ENCODE results near the gene ANOS1.

ANOS1 gene

GRCh38 chrX:8711401-8711800, 20.5 kb downstream of the ANOS1 start:
- H3K56ac ChIP-seq (ENCODE audit: low read length), result no peak overlapping the region
- H3K36me3 ChIP-seq (ENCODE audit: control insufficient read depth, insufficient read depth, low read length), result no peaks in the 10 kb centered on the region
- H4K8ac ChIP-seq (ENCODE audit: low read depth, low read length), result no peak overlapping the region
- H3K4me3 ChIP-seq (ENCODE audit: low read length), result no peak overlapping the region
- no CpG with 5 or more reads among the region's 2 CpGs for WGBS (ENCODE audit: extremely low coverage, insufficient coverage, low lambda C conversion rate)
- H2BK120ac ChIP-seq (ENCODE audit: low read depth, low read length), result no peak overlapping the region
- no peak overlapping the region for H3K4ac ChIP-seq (ENCODE audit: low read depth, low read length)
- H3K27me3 ChIP-seq (ENCODE audit: insufficient read depth, low read length, poor library complexity), result no peaks in the 10 kb centered on the region
- H3K18ac ChIP-seq (ENCODE audit: low read length), result no peak overlapping the region
- no peak overlapping the region for H2BK15ac ChIP-seq (replicated peaks; ENCODE audit: low read depth)
- H3K79me1 ChIP-seq (ENCODE audit: low read length), result no peaks in the 10 kb centered on the region
- H3K4me1 ChIP-seq (ENCODE audit: control insufficient read depth, low read depth, low read length), result no peaks in the 10 kb centered on the region
- H3K4me2 ChIP-seq (ENCODE audit: low read length), result no peak overlapping the region
- H3K23ac ChIP-seq (ENCODE audit: low read length), result no peak overlapping the region
- H4K5ac ChIP-seq (ENCODE audit: low read length), result no peak overlapping the region
- H2BK5ac ChIP-seq (ENCODE audit: low read length), result no peak overlapping the region
- no peak overlapping the region for H2AK5ac ChIP-seq (ENCODE audit: low read length)
- H3K9ac ChIP-seq (ENCODE audit: low read length), result no peak overlapping the region
- no peak for DNase-seq
- H3K27ac ChIP-seq (ENCODE audit: low read depth, low read length), result no peak overlapping the region
- H3K79me2 ChIP-seq (ENCODE audit: control insufficient read depth, insufficient read depth, low read length), result peaks cover 3% of the 10 kb centered on the region

- Histone ChIP-seq H3K27ac (ENCODE audit: low read depth, low read length) (no peak overlapping the region), H3K79me2 (ENCODE audit: control insufficient read depth, insufficient read depth, low read length) (no peaks in the 10 kb centered on the region), H3K27me3 (ENCODE audit: insufficient read depth, low read length, poor library complexity) (no peaks in the 10 kb centered on the region), H3K9ac (ENCODE audit: low read length) (no peak overlapping the region), H3K4ac (ENCODE audit: low read depth, low read length) (no peak overlapping the region), H2BK5ac (ENCODE audit: low read length) (no peak overlapping the region), H3K4me3 (ENCODE audit: low read length) (no peak overlapping the region), H3K4me1 (ENCODE audit: control insufficient read depth, low read depth, low read length) (no peaks in the 10 kb centered on the region), H3K18ac (ENCODE audit: low read length) (no peak overlapping the region), H2BK120ac (ENCODE audit: low read depth, low read length) (no peak overlapping the region), H3K36me3 (ENCODE audit: control insufficient read depth, insufficient read depth, low read length) (no peaks in the 10 kb centered on the region), H3K79me1 (ENCODE audit: low read length) (no peaks in the 10 kb centered on the region), H3K23ac (ENCODE audit: low read length) (no peak overlapping the region), H4K5ac (ENCODE audit: low read length) (no peak overlapping the region), H4K8ac (ENCODE audit: low read depth, low read length) (no peak overlapping the region), H2AK5ac (ENCODE audit: low read length) (no peak overlapping the region), H3K4me2 (ENCODE audit: low read length) (no peak overlapping the region), H2BK15ac (replicated peaks; ENCODE audit: low read depth) (no peak overlapping the region), H3K56ac (ENCODE audit: low read length) (no peak overlapping the region)
- no peak for DNase-seq
- WGBS (ENCODE audit: extremely low coverage, insufficient coverage, low lambda C conversion rate), result no CpG with 5 or more reads among the region's 2 CpGs
These were observed 27.8 kb downstream of the ANOS1 start for GRCh38 chrX:8704184-8704583.

GRCh38 chrX:8692871-8693270, 39.1 kb downstream of the ANOS1 start:
- Histone ChIP-seq H3K23ac (ENCODE audit: low read length) (no peak overlapping the region), H3K27me3 (ENCODE audit: insufficient read depth, low read length, poor library complexity) (no peaks in the 10 kb centered on the region), H3K36me3 (ENCODE audit: control insufficient read depth, insufficient read depth, low read length) (no peaks in the 10 kb centered on the region), H3K56ac (ENCODE audit: low read length) (no peak overlapping the region), H3K4ac (ENCODE audit: low read depth, low read length) (no peak overlapping the region), H3K4me3 (ENCODE audit: low read length) (no peak overlapping the region), H4K8ac (ENCODE audit: low read depth, low read length) (no peak overlapping the region), H2AK5ac (ENCODE audit: low read length) (no peak overlapping the region), H3K79me1 (ENCODE audit: low read length) (no peaks in the 10 kb centered on the region), H4K5ac (ENCODE audit: low read length) (no peak overlapping the region), H2BK120ac (ENCODE audit: low read depth, low read length) (no peak overlapping the region), H3K9ac (ENCODE audit: low read length) (no peak overlapping the region), H2BK15ac (replicated peaks; ENCODE audit: low read depth) (no peak overlapping the region), H3K18ac (ENCODE audit: low read length) (no peak overlapping the region), H3K79me2 (ENCODE audit: control insufficient read depth, insufficient read depth, low read length) (no peaks in the 10 kb centered on the region), H2BK5ac (ENCODE audit: low read length) (no peak overlapping the region), H3K27ac (ENCODE audit: low read depth, low read length) (no peak overlapping the region), H3K4me2 (ENCODE audit: low read length) (no peak overlapping the region), H3K4me1 (ENCODE audit: control insufficient read depth, low read depth, low read length) (no peaks in the 10 kb centered on the region)
- whole genome bisulfite sequencing (ENCODE audit: extremely low coverage, insufficient coverage, low lambda C conversion rate), result no CpG with 5 or more reads among the region's 1 CpG
- DNase-seq, result no peak

GRCh38 chrX:8689473-8689872, 42.5 kb downstream of the ANOS1 start:
- DNase-seq, result no peak
- no CpG with 5 or more reads among the region's 3 CpGs for WGBS (ENCODE audit: extremely low coverage, insufficient coverage, low lambda C conversion rate)
- no peak overlapping the region for H3K4me3 ChIP-seq (ENCODE audit: low read length)
- H2BK5ac ChIP-seq (ENCODE audit: low read length), result no peak overlapping the region
- H3K56ac ChIP-seq (ENCODE audit: low read length), result no peak overlapping the region
- H3K4ac ChIP-seq (ENCODE audit: low read depth, low read length), result no peak overlapping the region
- no peaks in the 10 kb centered on the region for H3K4me1 ChIP-seq (ENCODE audit: control insufficient read depth, low read depth, low read length)
- H3K27ac ChIP-seq (ENCODE audit: low read depth, low read length), result peak overlapping the region; percentile 36
- no peak overlapping the region for H3K23ac ChIP-seq (ENCODE audit: low read length)
- no peak overlapping the region for H2BK15ac ChIP-seq (replicated peaks; ENCODE audit: low read depth)
- H3K4me2 ChIP-seq (ENCODE audit: low read length), result no peak overlapping the region
- H3K36me3 ChIP-seq (ENCODE audit: control insufficient read depth, insufficient read depth, low read length), result no peaks in the 10 kb centered on the region
- no peaks in the 10 kb centered on the region for H3K79me2 ChIP-seq (ENCODE audit: control insufficient read depth, insufficient read depth, low read length)
- H2BK120ac ChIP-seq (ENCODE audit: low read depth, low read length), result no peak overlapping the region
- no peaks in the 10 kb centered on the region for H3K79me1 ChIP-seq (ENCODE audit: low read length)
- no peak overlapping the region for H3K18ac ChIP-seq (ENCODE audit: low read length)
- no peak overlapping the region for H4K8ac ChIP-seq (ENCODE audit: low read depth, low read length)
- H3K9ac ChIP-seq (ENCODE audit: low read length), result no peak overlapping the region
- no peaks in the 10 kb centered on the region for H3K27me3 ChIP-seq (ENCODE audit: insufficient read depth, low read length, poor library complexity)
- no peak overlapping the region for H4K5ac ChIP-seq (ENCODE audit: low read length)
- no peak overlapping the region for H2AK5ac ChIP-seq (ENCODE audit: low read length)

GRCh38 chrX:8688776-8689175, 43.2 kb downstream of the ANOS1 start:
- Histone ChIP-seq H3K79me2 (ENCODE audit: control insufficient read depth, insufficient read depth, low read length) (no peaks in the 10 kb centered on the region), H3K9ac (ENCODE audit: low read length) (no peak overlapping the region), H3K4me2 (ENCODE audit: low read length) (no peak overlapping the region), H2AK5ac (ENCODE audit: low read length) (no peak overlapping the region), H3K56ac (ENCODE audit: low read length) (no peak overlapping the region), H2BK120ac (ENCODE audit: low read depth, low read length) (no peak overlapping the region), H3K18ac (ENCODE audit: low read length) (no peak overlapping the region), H3K79me1 (ENCODE audit: low read length) (no peaks in the 10 kb centered on the region), H3K4me1 (ENCODE audit: control insufficient read depth, low read depth, low read length) (no peaks in the 10 kb centered on the region), H2BK15ac (replicated peaks; ENCODE audit: low read depth) (no peak overlapping the region), H3K27ac (ENCODE audit: low read depth, low read length) (no peak overlapping the region), H3K4ac (ENCODE audit: low read depth, low read length) (no peak overlapping the region), H3K4me3 (ENCODE audit: low read length) (no peak overlapping the region), H2BK5ac (ENCODE audit: low read length) (no peak overlapping the region), H3K36me3 (ENCODE audit: control insufficient read depth, insufficient read depth, low read length) (no peaks in the 10 kb centered on the region), H3K27me3 (ENCODE audit: insufficient read depth, low read length, poor library complexity) (no peaks in the 10 kb centered on the region), H4K8ac (ENCODE audit: low read depth, low read length) (no peak overlapping the region), H3K23ac (ENCODE audit: low read length) (no peak overlapping the region), H4K5ac (ENCODE audit: low read length) (no peak overlapping the region)
- WGBS (ENCODE audit: extremely low coverage, insufficient coverage, low lambda C conversion rate), result no CpG with 5 or more reads among the region's 3 CpGs
- peak; percentile 80 for DNase-seq

GRCh38 chrX:8684201-8684965, 47.6 kb downstream of the ANOS1 start:
- Histone ChIP-seq H3K79me1 (ENCODE audit: low read length) (no peaks in the 10 kb centered on the region), H4K8ac (ENCODE audit: low read depth, low read length) (no peak overlapping the region), H3K4me2 (ENCODE audit: low read length) (no peak overlapping the region), H3K79me2 (ENCODE audit: control insufficient read depth, insufficient read depth, low read length) (no peaks in the 10 kb centered on the region), H3K4me1 (ENCODE audit: control insufficient read depth, low read depth, low read length) (no peaks in the 10 kb centered on the region), H3K18ac (ENCODE audit: low read length) (no peak overlapping the region), H3K9ac (ENCODE audit: low read length) (no peak overlapping the region), H3K23ac (ENCODE audit: low read length) (no peak overlapping the region), H3K27ac (ENCODE audit: low read depth, low read length) (no peak overlapping the region), H3K56ac (ENCODE audit: low read length) (no peak overlapping the region), H3K4me3 (ENCODE audit: low read length) (no peak overlapping the region), H2AK5ac (ENCODE audit: low read length) (no peak overlapping the region), H3K4ac (ENCODE audit: low read depth, low read length) (no peak overlapping the region), H2BK15ac (replicated peaks; ENCODE audit: low read depth) (no peak overlapping the region), H2BK120ac (ENCODE audit: low read depth, low read length) (no peak overlapping the region), H4K5ac (ENCODE audit: low read length) (no peak overlapping the region), H3K27me3 (ENCODE audit: insufficient read depth, low read length, poor library complexity) (no peaks in the 10 kb centered on the region), H3K36me3 (ENCODE audit: control insufficient read depth, insufficient read depth, low read length) (no peaks in the 10 kb centered on the region), H2BK5ac (ENCODE audit: low read length) (no peak overlapping the region)
- no CpG with 5 or more reads among the region's 16 CpGs for WGBS (ENCODE audit: extremely low coverage, insufficient coverage, low lambda C conversion rate)
- no peak for DNase-seq
